ENCODE results near the gene ELOF1. TPM values are rescaled to one million over a fixed set of nuclear protein-coding genes. Genes with fewer than 3 reads are reported as not detected.
A peak's percentile ranks its signal among the peaks of the same experiment; 100 is the strongest.

The ELOF1 gene
- total and polyA plus RNA-seq, 7 experiments from 2014 or later = 34.0 to 95.5 (median 48.4) TPM

DNA sequence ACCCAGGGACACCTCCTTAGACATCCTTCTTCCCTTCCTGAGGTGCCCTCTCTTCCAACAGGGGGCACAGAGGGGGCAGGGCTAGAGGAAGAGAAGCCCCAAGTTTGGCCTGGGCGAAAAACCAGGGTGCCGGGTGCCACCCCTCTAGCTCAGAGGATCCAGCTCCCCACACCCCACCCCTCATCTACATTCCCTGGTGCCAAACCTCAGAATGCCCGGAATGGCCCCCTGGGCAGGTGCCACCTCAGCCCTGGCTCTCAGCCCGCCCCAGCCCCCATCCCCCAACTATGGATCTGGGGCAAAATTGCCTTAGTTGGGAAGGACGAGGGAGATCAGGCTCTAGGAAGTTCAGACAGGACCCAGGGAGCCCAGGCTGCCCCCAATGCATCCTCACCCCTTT is 18.4 kb downstream of the ELOF1 start:
- peaks cover 11 to 28% (median 21%) of the 10 kb centered on the region in 5 donors for H3K27me3 Mint-ChIP-seq
- no peak for DNase-seq
- Histone ChIP-seq H3K4me3 (ENCODE audit: low read length) (no peak overlapping the region), H3K9me3 (ENCODE audit: control insufficient read depth in 2 of 3, low read length in 3 of 3) (no peaks in the 10 kb centered on the region), H3K27ac (ENCODE audit: low read depth, low read length) (no peak overlapping the region), H3K4me1 (ENCODE audit: control insufficient read depth in 2 of 2, insufficient read depth in 2 of 2, low read length in 2 of 2) (peaks cover 5% of the 10 kb centered on the region in 2 donors), H3K27me3 (ENCODE audit: control insufficient read depth in 2 of 2, insufficient read depth in 2 of 2, low read length in 2 of 2) (peaks cover 0 to 3% of the 10 kb centered on the region in 2 donors), H3K36me3 (ENCODE audit: control insufficient read depth in 2 of 3, insufficient read depth in 3 of 3, low read length in 3 of 3) (no peaks in the 10 kb centered on the region)
- H3K27ac Mint-ChIP-seq = no peak overlapping the region
- CTCF ChIA-PET = no interaction called here
- no peaks in the 10 kb centered on the region for H3K9me3 Mint-ChIP-seq
- H3K4me3 Mint-ChIP-seq = no peak overlapping the region
- peaks cover 1 to 12% (median 9%) of the 10 kb centered on the region in 7 donors for H3K4me1 Mint-ChIP-seq
- no peaks in the 10 kb centered on the region for H3K36me3 Mint-ChIP-seq
- POLR2A ChIA-PET = no interaction called here
- no peak for ATAC-seq
- intact Hi-C loops (cut with micrococcal nuclease) = no loop called here

DNA sequence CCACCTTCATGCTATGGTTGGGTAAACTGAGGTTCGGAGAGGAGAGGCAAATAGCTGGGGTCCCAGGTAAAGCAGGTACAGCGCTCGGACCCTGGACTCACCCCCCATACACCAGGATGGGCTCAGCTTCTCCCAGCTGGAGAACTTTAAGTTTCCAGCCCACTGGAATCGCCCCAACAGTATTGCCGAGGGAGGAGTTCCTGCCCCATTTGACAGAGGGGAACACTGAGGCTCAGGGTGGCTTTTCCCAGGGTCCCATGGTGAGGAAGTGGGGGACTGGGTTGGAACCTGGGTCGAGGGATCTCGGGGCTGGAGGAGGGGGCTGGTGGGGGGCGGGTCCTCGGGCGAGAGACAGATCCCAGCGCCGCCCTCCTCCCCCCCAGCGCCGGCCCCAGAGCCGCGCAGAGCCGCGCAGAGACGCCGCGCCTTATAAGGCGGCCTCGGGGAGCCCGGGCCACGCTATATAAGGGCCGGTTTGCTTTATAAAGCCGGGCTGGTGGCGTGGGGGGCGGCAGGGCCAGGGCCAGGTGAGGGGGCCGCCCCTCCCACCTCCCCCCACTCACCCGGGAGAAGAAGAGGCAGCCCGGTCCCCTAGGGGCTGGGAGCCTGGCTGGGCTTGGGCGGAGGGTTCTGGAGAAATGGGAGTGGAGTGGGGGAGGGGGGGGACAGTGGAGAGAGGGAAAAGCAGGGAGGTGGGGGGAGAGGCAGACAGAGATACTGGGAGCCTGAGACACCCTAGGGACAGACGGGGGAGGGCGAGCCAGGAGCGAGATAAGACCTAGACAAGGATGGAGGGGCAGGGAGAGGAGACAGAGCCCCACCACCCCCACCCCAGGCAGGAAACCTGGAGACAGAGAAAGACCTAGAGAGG is 19.3 kb downstream of the ELOF1 start:
- Histone ChIP-seq H3K27ac (ENCODE audit: low read depth, low read length) (no peak overlapping the region), H3K9me3 (ENCODE audit: control insufficient read depth in 2 of 3, low read length in 3 of 3) (no peaks in the 10 kb centered on the region), H3K4me1 (ENCODE audit: control insufficient read depth in 2 of 2, insufficient read depth in 2 of 2, low read length in 2 of 2) (peaks cover 5% of the 10 kb centered on the region in 2 donors), H3K36me3 (ENCODE audit: control insufficient read depth in 2 of 3, insufficient read depth in 3 of 3, low read length in 3 of 3) (no peaks in the 10 kb centered on the region), H3K27me3 (ENCODE audit: control insufficient read depth in 2 of 2, insufficient read depth in 2 of 2, low read length in 2 of 2) (peaks cover 0 to 3% of the 10 kb centered on the region in 2 donors), H3K4me3 (ENCODE audit: low read length) (no peak overlapping the region)
- POLR2A ChIA-PET = interaction anchor here (0.5 kb wide), 1 partner anchor 10 kb away, joined by 3 read pairs; no protein-coding TSS in a partner anchor
- no peak for ATAC-seq
- Mint-ChIP-seq H3K4me3 (no peak overlapping the region), H3K27me3 (peaks cover 11 to 33% (median 18%) of the 10 kb centered on the region in 5 donors), H3K36me3 (no peaks in the 10 kb centered on the region), H3K9me3 (no peaks in the 10 kb centered on the region), H3K27ac (peak overlapping the region in 2 of 9 donors; percentile 61 to 82), H3K4me1 (peaks cover 7 to 18% (median 13%) of the 10 kb centered on the region in 7 donors)
- no peak for DNase-seq
- intact Hi-C loops (cut with micrococcal nuclease) = no loop called here
- CTCF ChIA-PET = interaction anchor here (0.6 kb wide), 2 partner anchors 25 to 1104 kb away, joined by 3 read pairs; no protein-coding TSS in a partner anchor

DNA sequence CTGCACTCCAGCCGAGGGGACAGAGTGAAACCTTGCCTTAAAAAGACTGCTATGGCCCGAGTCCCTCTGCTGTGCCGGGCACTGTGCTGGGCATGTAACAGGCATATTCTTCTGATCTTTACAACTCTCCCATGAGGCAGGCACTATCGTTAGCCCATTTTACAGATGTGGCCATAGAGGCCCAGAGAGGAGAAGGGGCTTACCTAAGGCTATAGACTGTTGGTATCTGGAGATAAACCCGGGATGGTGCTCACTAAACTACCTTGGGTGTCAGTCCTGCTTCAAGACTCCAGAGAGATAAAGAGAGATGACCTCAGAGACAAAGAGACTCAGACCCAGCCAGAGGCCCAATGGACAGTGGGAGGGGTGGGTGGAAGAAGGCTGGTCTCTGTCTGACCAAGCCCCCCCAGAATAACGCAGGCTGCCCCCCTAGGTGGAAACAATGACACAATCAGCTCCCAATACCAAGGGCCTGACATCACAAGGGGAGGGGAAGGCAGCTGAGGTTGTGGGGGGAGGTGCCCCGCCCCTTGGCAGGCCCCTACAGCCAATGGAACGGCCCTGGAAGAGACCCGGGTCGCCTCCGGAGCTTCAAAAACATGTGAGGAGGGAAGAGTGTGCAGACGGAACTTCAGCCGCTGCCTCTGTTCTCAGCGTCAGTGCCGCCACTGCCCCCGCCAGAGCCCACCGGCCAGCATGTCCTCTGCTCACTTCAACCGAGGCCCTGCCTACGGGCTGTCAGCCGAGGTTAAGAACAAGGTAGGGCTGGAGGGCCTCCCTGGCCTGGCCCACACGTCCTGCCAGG is 20.6 kb downstream of the ELOF1 start, which contains the start of gene CNN1:
Gene CNN1, plus strand, starts transcription at position 620 of the 805 bp plus-strand sequence. Its CDS starts 77 bp downstream, at position 697.
- Mint-ChIP-seq H3K27me3 (peaks cover 11 to 39% (median 16%) of the 10 kb centered on the region in 5 donors), H3K4me3 (peak within 1 kb of the TSS in 1 of 10 donors; percentile 60), H3K4me1 (peaks cover 12 to 22% (median 16%) of the 10 kb centered on the region in 7 donors), H3K36me3 (no peaks in the 10 kb centered on the region), H3K27ac (peak within 1 kb of the TSS in 4 of 9 donors; percentile 33 to 82 (median 61)), H3K9me3 (no peaks in the 10 kb centered on the region)
- ChIA-PET POLR2A (no interaction called here), CTCF (no interaction called here)
- intact Hi-C loops (cut with micrococcal nuclease) = no loop called here
- Histone ChIP-seq H3K4me1 (ENCODE audit: control insufficient read depth in 2 of 2, insufficient read depth in 2 of 2, low read length in 2 of 2) (peaks cover 5% of the 10 kb centered on the region in 2 donors), H3K27me3 (ENCODE audit: control insufficient read depth in 2 of 2, insufficient read depth in 2 of 2, low read length in 2 of 2) (peaks cover 0 to 3% of the 10 kb centered on the region in 2 donors), H3K4me3 (ENCODE audit: low read length) (no peak within 1 kb of the TSS), H3K9me3 (ENCODE audit: control insufficient read depth in 2 of 3, low read length in 3 of 3) (no peaks in the 10 kb centered on the region), H3K36me3 (ENCODE audit: control insufficient read depth in 2 of 3, insufficient read depth in 3 of 3, low read length in 3 of 3) (no peaks in the 10 kb centered on the region), H3K27ac (ENCODE audit: low read depth, low read length) (no peak within 1 kb of the TSS)
- ATAC-seq (no peak), DNase-seq (no peak)

DNA sequence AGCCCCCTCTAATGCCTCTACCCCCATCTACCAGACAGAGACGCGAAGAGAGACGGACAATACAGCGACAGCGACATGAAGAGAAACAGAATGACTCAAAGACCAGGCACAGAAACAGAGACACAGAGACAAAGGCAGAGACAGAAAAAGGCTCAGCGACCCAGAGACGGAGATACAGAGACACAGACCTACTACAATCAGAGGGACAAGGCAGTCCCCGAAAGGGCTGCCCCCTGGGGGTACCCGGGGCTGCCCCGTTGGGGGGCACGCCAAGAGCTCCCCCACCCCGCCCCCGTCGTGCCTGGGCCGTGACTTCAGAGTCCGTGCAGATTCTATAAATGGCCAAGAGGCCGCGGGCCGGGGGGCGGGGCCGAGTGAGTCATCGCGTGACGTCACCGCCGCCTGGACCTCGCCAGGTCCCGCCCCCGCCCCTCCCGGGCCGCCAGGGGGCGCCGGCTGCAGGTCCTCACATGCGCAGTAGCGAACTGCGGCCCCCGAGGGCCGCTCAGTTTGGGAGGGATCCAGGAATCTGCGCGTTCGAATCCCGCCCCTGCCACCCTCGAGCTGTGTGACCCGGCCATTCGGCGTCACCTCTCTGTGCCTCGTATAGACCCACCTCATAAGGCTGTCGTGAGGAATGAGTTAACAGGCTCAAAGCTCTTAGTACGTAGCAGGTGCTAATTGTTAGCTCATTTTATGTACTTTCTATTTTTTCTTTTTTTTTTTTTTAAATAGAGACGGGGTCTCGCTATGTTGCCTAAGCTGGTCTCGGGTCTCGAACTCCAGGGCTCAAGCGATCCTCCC is 23.0 kb downstream of the ELOF1 start:
- H3K27me3 Mint-ChIP-seq = peaks cover 11 to 36% (median 16%) of the 10 kb centered on the region in 5 donors
- ATAC-seq (peak; percentile 95), DNase-seq (peak; percentile 59 to 95 (median 68))
- H3K4me3 ChIP-seq (ENCODE audit: low read length) = peak overlapping the region; percentile 52
- H3K27me3 ChIP-seq (ENCODE audit: control insufficient read depth in 2 of 2, insufficient read depth in 2 of 2, low read length in 2 of 2) = peaks cover 0 to 3% of the 10 kb centered on the region in 2 donors
- peaks cover 5% of the 10 kb centered on the region in 2 donors for H3K4me1 ChIP-seq (ENCODE audit: control insufficient read depth in 2 of 2, insufficient read depth in 2 of 2, low read length in 2 of 2)
- peak overlapping the region in 8 of 9 donors; percentile 2 to 88 (median 60) for H3K27ac Mint-ChIP-seq
- CTCF ChIA-PET = interaction anchor here (1.0 to 1.5 kb wide), 4 partner anchors 23 to 54 kb away, joined by 3 to 5 read pairs (median 4); partner anchors contain the start of gene ELOF1
- H3K36me3 Mint-ChIP-seq = no peaks in the 10 kb centered on the region
- no peaks in the 10 kb centered on the region for H3K9me3 Mint-ChIP-seq
- H3K9me3 ChIP-seq (ENCODE audit: control insufficient read depth in 2 of 3, low read length in 3 of 3) = no peaks in the 10 kb centered on the region
- no peaks in the 10 kb centered on the region for H3K36me3 ChIP-seq (ENCODE audit: control insufficient read depth in 2 of 3, insufficient read depth in 3 of 3, low read length in 3 of 3)
- POLR2A ChIA-PET = interaction anchor here (0.8 to 1.2 kb wide), 2 partner anchors 22 to 45 kb away, joined by 3 to 4 read pairs; no protein-coding TSS in a partner anchor
- peak overlapping the region; percentile 59 to 88 (median 74) for H3K4me3 Mint-ChIP-seq
- peaks cover 12 to 22% (median 16%) of the 10 kb centered on the region in 7 donors for H3K4me1 Mint-ChIP-seq
- H3K27ac ChIP-seq (ENCODE audit: low read depth, low read length) = peak overlapping the region; percentile 43
- intact Hi-C loops (cut with micrococcal nuclease) = loop anchor here (1.0 to 2.0 kb wide), 6 partner anchors 8 to 605 kb away; partner anchors contain the start of genes ELOF1 (in 1 of the 2), ZNF20 (in 1 of the 2) and ZNF653 (in 1 of the 2)

DNA sequence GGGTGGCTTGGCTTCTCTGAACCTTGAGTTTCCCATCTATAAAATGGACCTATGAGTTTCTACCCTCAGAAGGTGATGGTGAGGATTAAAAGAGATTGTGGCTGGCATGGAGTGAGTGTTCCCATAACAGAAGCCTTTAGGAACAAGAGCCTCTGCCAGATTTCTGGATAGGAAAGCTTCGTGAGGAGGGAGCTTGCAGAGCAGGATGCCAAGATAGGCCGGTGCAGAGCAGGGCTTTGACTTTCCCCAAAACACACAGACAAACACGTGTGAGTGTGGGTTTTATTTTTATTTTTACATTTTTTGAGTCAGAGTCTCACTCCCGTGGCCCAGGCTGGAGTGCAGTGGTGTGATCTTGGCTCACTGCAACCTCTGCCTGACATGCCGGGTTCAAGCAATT is 24.1 kb downstream of the ELOF1 start:
- H3K27ac ChIP-seq (ENCODE audit: low read depth, low read length) = no peak overlapping the region
- H3K4me3 Mint-ChIP-seq = peak overlapping the region in 3 of 10 donors; percentile 44 to 67 (median 53)
- no peaks in the 10 kb centered on the region for H3K9me3 ChIP-seq (ENCODE audit: control insufficient read depth in 2 of 3, low read length in 3 of 3)
- peak overlapping the region in 8 of 9 donors; percentile 23 to 78 (median 64) for H3K27ac Mint-ChIP-seq
- no peaks in the 10 kb centered on the region for H3K9me3 Mint-ChIP-seq
- no peak for ATAC-seq
- intact Hi-C loops (cut with micrococcal nuclease) = no loop called here
- H3K4me3 ChIP-seq (ENCODE audit: low read length) = no peak overlapping the region
- H3K4me1 Mint-ChIP-seq = peaks cover 12 to 23% (median 16%) of the 10 kb centered on the region in 7 donors
- no peaks in the 10 kb centered on the region for H3K36me3 Mint-ChIP-seq
- ChIA-PET POLR2A (no interaction called here), CTCF (no interaction called here)
- H3K36me3 ChIP-seq (ENCODE audit: control insufficient read depth in 2 of 3, insufficient read depth in 3 of 3, low read length in 3 of 3) = no peaks in the 10 kb centered on the region
- H3K4me1 ChIP-seq (ENCODE audit: control insufficient read depth in 2 of 2, insufficient read depth in 2 of 2, low read length in 2 of 2) = peaks cover 5% of the 10 kb centered on the region in 2 donors
- no peak for DNase-seq
- H3K27me3 ChIP-seq (ENCODE audit: control insufficient read depth in 2 of 2, insufficient read depth in 2 of 2, low read length in 2 of 2) = peaks cover 0 to 3% of the 10 kb centered on the region in 2 donors
- peaks cover 6 to 31% (median 11%) of the 10 kb centered on the region in 5 donors for H3K27me3 Mint-ChIP-seq
